ENCODE measurements around the gene GDF7.

The GDF7 gene

GRCh38 chr2:20680744-20681375 lies 13.9 kb downstream of the GDF7 start:
- peaks cover 8% of the 10 kb centered on the region in 2 donors for H3K4me1 ChIP-seq (ENCODE audit: control insufficient read depth in 2 of 2, insufficient read depth in 2 of 2, low read length in 2 of 2)
- H3K4me3 ChIP-seq (ENCODE audit: low read length in 2 of 2) = no peak overlapping the region
- no peak overlapping the region for H3K27ac ChIP-seq (ENCODE audit: low read depth in 2 of 2, low read length in 2 of 2)
- H3K9me3 ChIP-seq (ENCODE audit: control insufficient read depth in 2 of 2, low read length in 2 of 2) = no peaks in the 10 kb centered on the region
- no peak overlapping the region for H3K9ac ChIP-seq (ENCODE audit: low read depth in 1 of 2, low read length in 2 of 2)
- H3K27me3 ChIP-seq (ENCODE audit: control insufficient read depth in 2 of 2, insufficient read depth in 2 of 2, low read length in 2 of 2) = no peaks in the 10 kb centered on the region
- peaks cover 4 to 8% of the 10 kb centered on the region in 2 donors for H3K36me3 ChIP-seq (ENCODE audit: control insufficient read depth in 2 of 2, insufficient read depth in 2 of 2, low read length in 2 of 2)

GRCh38 chr2:20682167-20682920 lies 15.4 kb downstream of the GDF7 start:
- Histone ChIP-seq H3K27me3 (ENCODE audit: control insufficient read depth in 2 of 2, insufficient read depth in 2 of 2, low read length in 2 of 2) (no peaks in the 10 kb centered on the region), H3K36me3 (ENCODE audit: control insufficient read depth in 2 of 2, insufficient read depth in 2 of 2, low read length in 2 of 2) (peaks cover 14 to 17% of the 10 kb centered on the region in 2 donors), H3K4me3 (ENCODE audit: low read length in 2 of 2) (no peak overlapping the region), H3K4me1 (ENCODE audit: control insufficient read depth in 2 of 2, insufficient read depth in 2 of 2, low read length in 2 of 2) (no peaks in the 10 kb centered on the region), H3K9me3 (ENCODE audit: control insufficient read depth in 2 of 2, low read length in 2 of 2) (no peaks in the 10 kb centered on the region), H3K27ac (ENCODE audit: low read depth in 2 of 2, low read length in 2 of 2) (no peak overlapping the region), H3K9ac (ENCODE audit: low read depth in 1 of 2, low read length in 2 of 2) (no peak overlapping the region)

GRCh38 chr2:20684581-20685063 lies 17.7 kb downstream of the GDF7 start:
- Histone ChIP-seq H3K9ac (ENCODE audit: low read depth in 1 of 2, low read length in 2 of 2) (no peak overlapping the region), H3K27me3 (ENCODE audit: control insufficient read depth in 2 of 2, insufficient read depth in 2 of 2, low read length in 2 of 2) (no peaks in the 10 kb centered on the region), H3K27ac (ENCODE audit: low read depth in 2 of 2, low read length in 2 of 2) (no peak overlapping the region), H3K36me3 (ENCODE audit: control insufficient read depth in 2 of 2, insufficient read depth in 2 of 2, low read length in 2 of 2) (peaks cover 14 to 19% of the 10 kb centered on the region in 2 donors), H3K4me3 (ENCODE audit: low read length in 2 of 2) (no peak overlapping the region), H3K4me1 (ENCODE audit: control insufficient read depth in 2 of 2, insufficient read depth in 2 of 2, low read length in 2 of 2) (no peaks in the 10 kb centered on the region), H3K9me3 (ENCODE audit: control insufficient read depth in 2 of 2, low read length in 2 of 2) (no peaks in the 10 kb centered on the region)

- no peaks in the 10 kb centered on the region for H3K9me3 ChIP-seq (ENCODE audit: control insufficient read depth in 2 of 2, low read length in 2 of 2)
- H3K27me3 ChIP-seq (ENCODE audit: control insufficient read depth in 2 of 2, insufficient read depth in 2 of 2, low read length in 2 of 2) = no peaks in the 10 kb centered on the region
- peaks cover 14 to 18% of the 10 kb centered on the region in 2 donors for H3K36me3 ChIP-seq (ENCODE audit: control insufficient read depth in 2 of 2, insufficient read depth in 2 of 2, low read length in 2 of 2)
- H3K4me3 ChIP-seq (ENCODE audit: low read length in 2 of 2) = no peak overlapping the region
- H3K9ac ChIP-seq (ENCODE audit: low read depth in 1 of 2, low read length in 2 of 2) = no peak overlapping the region
- H3K4me1 ChIP-seq (ENCODE audit: control insufficient read depth in 2 of 2, insufficient read depth in 2 of 2, low read length in 2 of 2) = peaks cover 0 to 5% of the 10 kb centered on the region in 2 donors
- no peak overlapping the region for H3K27ac ChIP-seq (ENCODE audit: low read depth in 2 of 2, low read length in 2 of 2)
Measured at GRCh38 chr2:20687260-20687832, 20.4 kb downstream of the GDF7 start.

- peaks cover 0 to 5% of the 10 kb centered on the region in 2 donors for H3K4me1 ChIP-seq (ENCODE audit: control insufficient read depth in 2 of 2, insufficient read depth in 2 of 2, low read length in 2 of 2)
- no peak overlapping the region for H3K27ac ChIP-seq (ENCODE audit: low read depth in 2 of 2, low read length in 2 of 2)
- peaks cover 10 to 18% of the 10 kb centered on the region in 2 donors for H3K36me3 ChIP-seq (ENCODE audit: control insufficient read depth in 2 of 2, insufficient read depth in 2 of 2, low read length in 2 of 2)
- no peaks in the 10 kb centered on the region for H3K9me3 ChIP-seq (ENCODE audit: control insufficient read depth in 2 of 2, low read length in 2 of 2)
- no peak overlapping the region for H3K4me3 ChIP-seq (ENCODE audit: low read length in 2 of 2)
- H3K9ac ChIP-seq (ENCODE audit: low read depth in 1 of 2, low read length in 2 of 2) = no peak overlapping the region
- no peaks in the 10 kb centered on the region for H3K27me3 ChIP-seq (ENCODE audit: control insufficient read depth in 2 of 2, insufficient read depth in 2 of 2, low read length in 2 of 2)
Measured at GRCh38 chr2:20689428-20690264, 22.7 kb downstream of the GDF7 start.

GRCh38 chr2:20691076-20691734 lies 24.3 kb downstream of the GDF7 start:
- Histone ChIP-seq H3K36me3 (ENCODE audit: control insufficient read depth in 2 of 2, insufficient read depth in 2 of 2, low read length in 2 of 2) (peaks cover 6 to 10% of the 10 kb centered on the region in 2 donors), H3K4me1 (ENCODE audit: control insufficient read depth in 2 of 2, insufficient read depth in 2 of 2, low read length in 2 of 2) (peaks cover 0 to 5% of the 10 kb centered on the region in 2 donors), H3K9ac (ENCODE audit: low read depth in 1 of 2, low read length in 2 of 2) (no peak overlapping the region), H3K4me3 (ENCODE audit: low read length in 2 of 2) (no peak overlapping the region), H3K27ac (ENCODE audit: low read depth in 2 of 2, low read length in 2 of 2) (no peak overlapping the region), H3K9me3 (ENCODE audit: control insufficient read depth in 2 of 2, low read length in 2 of 2) (no peaks in the 10 kb centered on the region), H3K27me3 (ENCODE audit: control insufficient read depth in 2 of 2, insufficient read depth in 2 of 2, low read length in 2 of 2) (no peaks in the 10 kb centered on the region)

GRCh38 chr2:20692081-20692480 lies 25.1 kb downstream of the GDF7 start:
- Histone ChIP-seq H3K4me3 (ENCODE audit: low read length in 2 of 2) (no peak overlapping the region), H3K27ac (ENCODE audit: low read depth in 2 of 2, low read length in 2 of 2) (no peak overlapping the region), H3K27me3 (ENCODE audit: control insufficient read depth in 2 of 2, insufficient read depth in 2 of 2, low read length in 2 of 2) (no peaks in the 10 kb centered on the region), H3K36me3 (ENCODE audit: control insufficient read depth in 2 of 2, insufficient read depth in 2 of 2, low read length in 2 of 2) (peaks cover 0 to 5% of the 10 kb centered on the region in 2 donors), H3K9me3 (ENCODE audit: control insufficient read depth in 2 of 2, low read length in 2 of 2) (no peaks in the 10 kb centered on the region), H3K4me1 (ENCODE audit: control insufficient read depth in 2 of 2, insufficient read depth in 2 of 2, low read length in 2 of 2) (peaks cover 0 to 5% of the 10 kb centered on the region in 2 donors), H3K9ac (ENCODE audit: low read depth in 1 of 2, low read length in 2 of 2) (no peak overlapping the region)

- H3K9me3 ChIP-seq (ENCODE audit: control insufficient read depth in 2 of 2, low read length in 2 of 2) = no peaks in the 10 kb centered on the region
- no peak overlapping the region for H3K27ac ChIP-seq (ENCODE audit: low read depth in 2 of 2, low read length in 2 of 2)
- peaks cover 0 to 2% of the 10 kb centered on the region in 2 donors for H3K36me3 ChIP-seq (ENCODE audit: control insufficient read depth in 2 of 2, insufficient read depth in 2 of 2, low read length in 2 of 2)
- H3K27me3 ChIP-seq (ENCODE audit: control insufficient read depth in 2 of 2, insufficient read depth in 2 of 2, low read length in 2 of 2) = no peaks in the 10 kb centered on the region
- H3K4me1 ChIP-seq (ENCODE audit: control insufficient read depth in 2 of 2, insufficient read depth in 2 of 2, low read length in 2 of 2) = peaks cover 0 to 5% of the 10 kb centered on the region in 2 donors
- no peak overlapping the region for H3K9ac ChIP-seq (ENCODE audit: low read depth in 1 of 2, low read length in 2 of 2)
- no peak overlapping the region for H3K4me3 ChIP-seq (ENCODE audit: low read length in 2 of 2)
Measured at GRCh38 chr2:20693317-20693716, 26.4 kb downstream of the GDF7 start.

- no peak overlapping the region for H3K4me3 ChIP-seq (ENCODE audit: low read length in 2 of 2)
- H3K36me3 ChIP-seq (ENCODE audit: control insufficient read depth in 2 of 2, insufficient read depth in 2 of 2, low read length in 2 of 2) = peaks cover 0 to 2% of the 10 kb centered on the region in 2 donors
- no peak overlapping the region for H3K9ac ChIP-seq (ENCODE audit: low read depth in 1 of 2, low read length in 2 of 2)
- H3K4me1 ChIP-seq (ENCODE audit: control insufficient read depth in 2 of 2, insufficient read depth in 2 of 2, low read length in 2 of 2) = no peaks in the 10 kb centered on the region
- H3K27me3 ChIP-seq (ENCODE audit: control insufficient read depth in 2 of 2, insufficient read depth in 2 of 2, low read length in 2 of 2) = no peaks in the 10 kb centered on the region
- H3K27ac ChIP-seq (ENCODE audit: low read depth in 2 of 2, low read length in 2 of 2) = no peak overlapping the region
- no peaks in the 10 kb centered on the region for H3K9me3 ChIP-seq (ENCODE audit: control insufficient read depth in 2 of 2, low read length in 2 of 2)
Measured at GRCh38 chr2:20696366-20696765, 29.4 kb downstream of the GDF7 start.

Measured in mucosa of rectum (tissue), 2 donors.